ENCODE data around the gene IARS1. TPM values are rescaled to one million over a fixed set of nuclear protein-coding genes. Genes with fewer than 3 reads are reported as not detected.

IARS1 gene
- polyA plus RNA-seq, 3 donors, result 7.1 to 24.2 (median 22.8) TPM

GRCh38 chr9:92310562-92310961, 17.1 kb upstream of the IARS1 start:
- no peak overlapping the region for H3K4me2 ChIP-seq (replicated peaks; ENCODE audit: extremely low read depth, low read length, poor library complexity, severe bottlenecking)
- peaks cover 10% of the 10 kb centered on the region for H3K4me1 Mint-ChIP-seq
- H3K9me3 ChIP-seq (replicated peaks in 1 of 2; ENCODE audit: control insufficient read depth in 1 of 2, insufficient read depth in 1 of 2, low read length in 2 of 2), result no peaks in the 10 kb centered on the region
- 100% methylated on average over 1 of the region's 3 CpGs for WGBS (ENCODE audit: insufficient coverage)
- H3K4me1 ChIP-seq (ENCODE audit: control insufficient read depth in 1 of 2, insufficient read depth in 2 of 2, low read length in 2 of 2), result no peaks in the 10 kb centered on the region
- H3K27ac Mint-ChIP-seq, result no peak overlapping the region
- no peak overlapping the region for H3K9ac ChIP-seq (ENCODE audit: insufficient read depth, low read length, poor library complexity, severe bottlenecking)
- no peak for DNase-seq
- peaks cover 68 to 91% of the 10 kb centered on the region in 2 donors for H3K36me3 ChIP-seq (replicated peaks in 1 of 2; ENCODE audit: control insufficient read depth in 1 of 2, insufficient read depth in 2 of 2, low read length in 2 of 2)
- no peaks in the 10 kb centered on the region for H3K9me3 Mint-ChIP-seq
- H3K4me3 ChIP-seq (replicated peaks in 1 of 3; ENCODE audit: low read depth in 2 of 3, low read length in 3 of 3), result no peak overlapping the region
- H3K27me3 Mint-ChIP-seq (ENCODE audit: low read depth in 3 of 3), result no peaks in the 10 kb centered on the region
- H3K4me3 Mint-ChIP-seq, result no peak overlapping the region
- H4K20me1 ChIP-seq (ENCODE audit: insufficient read depth, low read length), result peaks cover 5% of the 10 kb centered on the region
- intact Hi-C loops (cut with micrococcal nuclease), result no loop called here
- peaks cover 82 to 92% of the 10 kb centered on the region in 2 donors for H3K36me3 Mint-ChIP-seq
- no peak overlapping the region for H3K27ac ChIP-seq (ENCODE audit: low read depth in 1 of 2, low read length in 2 of 2)
- TF ChIP-seq CTCF (IDR thresholded peaks at IDR 0.05), result no peak
- no peaks in the 10 kb centered on the region for H3K27me3 ChIP-seq (ENCODE audit: control insufficient read depth in 2 of 2, insufficient read depth in 2 of 2, low read length in 2 of 2)
- peaks cover 4% of the 10 kb centered on the region for H3K79me2 ChIP-seq (ENCODE audit: insufficient read depth, low read length)
- H2AFZ ChIP-seq (ENCODE audit: insufficient read depth, low read depth, low read length, poor library complexity, severe bottlenecking), result no peak overlapping the region

GRCh38 chr9:92308893-92309292, 15.4 kb upstream of the IARS1 start:
- H3K9me3 ChIP-seq (replicated peaks in 1 of 2; ENCODE audit: control insufficient read depth in 1 of 2, insufficient read depth in 1 of 2, low read length in 2 of 2), result no peaks in the 10 kb centered on the region
- H3K9ac ChIP-seq (ENCODE audit: insufficient read depth, low read length, poor library complexity, severe bottlenecking), result no peak overlapping the region
- no peaks in the 10 kb centered on the region for H3K27me3 ChIP-seq (ENCODE audit: control insufficient read depth in 2 of 2, insufficient read depth in 2 of 2, low read length in 2 of 2)
- Mint-ChIP-seq H3K36me3 (peaks cover 82 to 93% of the 10 kb centered on the region in 2 donors), H3K9me3 (no peaks in the 10 kb centered on the region), H3K4me1 (peaks cover 10% of the 10 kb centered on the region), H3K4me3 (no peak overlapping the region), H3K27me3 (ENCODE audit: low read depth in 3 of 3) (no peaks in the 10 kb centered on the region), H3K27ac (no peak overlapping the region)
- H3K4me1 ChIP-seq (ENCODE audit: control insufficient read depth in 1 of 2, insufficient read depth in 2 of 2, low read length in 2 of 2), result no peaks in the 10 kb centered on the region
- H3K79me2 ChIP-seq (ENCODE audit: insufficient read depth, low read length), result peaks cover 4% of the 10 kb centered on the region
- intact Hi-C loops (cut with micrococcal nuclease), result no loop called here
- no peak for TF ChIP-seq CTCF (IDR thresholded peaks at IDR 0.05)
- no peak for DNase-seq
- peaks cover 76 to 92% of the 10 kb centered on the region in 2 donors for H3K36me3 ChIP-seq (replicated peaks in 1 of 2; ENCODE audit: control insufficient read depth in 1 of 2, insufficient read depth in 2 of 2, low read length in 2 of 2)
- no peak overlapping the region for H3K4me2 ChIP-seq (replicated peaks; ENCODE audit: extremely low read depth, low read length, poor library complexity, severe bottlenecking)
- no peak overlapping the region for H3K4me3 ChIP-seq (replicated peaks in 1 of 3; ENCODE audit: low read depth in 2 of 3, low read length in 3 of 3)
- H3K27ac ChIP-seq (ENCODE audit: low read depth in 1 of 2, low read length in 2 of 2), result no peak overlapping the region
- peaks cover 5% of the 10 kb centered on the region for H4K20me1 ChIP-seq (ENCODE audit: insufficient read depth, low read length)
- H2AFZ ChIP-seq (ENCODE audit: insufficient read depth, low read depth, low read length, poor library complexity, severe bottlenecking), result no peak overlapping the region
